ENCODE results near the gene CPEB4.

DNA sequence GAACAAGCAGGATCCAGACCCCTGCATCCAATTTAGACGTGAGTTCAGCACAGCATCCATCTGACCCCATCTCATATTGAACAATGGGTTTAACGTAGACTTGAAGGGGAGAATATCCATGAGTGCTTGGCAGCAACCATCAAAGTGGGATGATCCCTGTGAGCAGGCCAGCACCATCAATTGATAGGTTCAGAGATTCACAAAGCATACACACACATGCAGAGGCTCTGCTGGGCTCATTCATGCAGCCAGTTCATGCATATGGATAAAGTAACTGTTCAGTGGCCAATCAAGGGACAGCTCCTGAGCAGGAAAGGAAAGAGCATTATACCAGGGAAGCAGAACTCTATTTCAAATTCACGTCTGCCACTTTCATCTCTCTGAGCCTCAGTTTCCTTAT lies 24.8 kb upstream of the CPEB4 start:
- TF ChIP-seq, protein P1, sequence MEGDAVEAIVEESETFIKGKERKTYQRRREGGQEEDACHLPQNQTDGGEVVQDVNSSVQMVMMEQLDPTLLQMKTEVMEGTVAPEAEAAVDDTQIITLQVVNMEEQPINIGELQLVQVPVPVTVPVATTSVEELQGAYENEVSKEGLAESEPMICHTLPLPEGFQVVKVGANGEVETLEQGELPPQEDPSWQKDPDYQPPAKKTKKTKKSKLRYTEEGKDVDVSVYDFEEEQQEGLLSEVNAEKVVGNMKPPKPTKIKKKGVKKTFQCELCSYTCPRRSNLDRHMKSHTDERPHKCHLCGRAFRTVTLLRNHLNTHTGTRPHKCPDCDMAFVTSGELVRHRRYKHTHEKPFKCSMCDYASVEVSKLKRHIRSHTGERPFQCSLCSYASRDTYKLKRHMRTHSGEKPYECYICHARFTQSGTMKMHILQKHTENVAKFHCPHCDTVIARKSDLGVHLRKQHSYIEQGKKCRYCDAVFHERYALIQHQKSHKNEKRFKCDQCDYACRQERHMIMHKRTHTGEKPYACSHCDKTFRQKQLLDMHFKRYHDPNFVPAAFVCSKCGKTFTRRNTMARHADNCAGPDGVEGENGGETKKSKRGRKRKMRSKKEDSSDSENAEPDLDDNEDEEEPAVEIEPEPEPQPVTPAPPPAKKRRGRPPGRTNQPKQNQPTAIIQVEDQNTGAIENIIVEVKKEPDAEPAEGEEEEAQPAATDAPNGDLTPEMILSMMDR (IDR thresholded peaks at IDR 0.05; ENCODE audit: insufficient read depth, low read length, poor library complexity, severe bottlenecking): no peak
- no peak for TF ChIP-seq EZH2phosphoT487 (conservative IDR thresholded peaks at IDR 0.05; ENCODE audit: low read length)

Data from SU-DHL-6 (cell line).